ENCODE results near the gene RAI1. TPM values are rescaled to one million over a fixed set of nuclear protein-coding genes. Genes with fewer than 3 reads are reported as not detected.

RAI1 gene
- total and polyA plus RNA-seq, 2 of the 8 experiments (the other 6 are each of a cell fraction or from before 2014, with no cell fraction given) = 0.39 to 1.2 TPM

DNA sequence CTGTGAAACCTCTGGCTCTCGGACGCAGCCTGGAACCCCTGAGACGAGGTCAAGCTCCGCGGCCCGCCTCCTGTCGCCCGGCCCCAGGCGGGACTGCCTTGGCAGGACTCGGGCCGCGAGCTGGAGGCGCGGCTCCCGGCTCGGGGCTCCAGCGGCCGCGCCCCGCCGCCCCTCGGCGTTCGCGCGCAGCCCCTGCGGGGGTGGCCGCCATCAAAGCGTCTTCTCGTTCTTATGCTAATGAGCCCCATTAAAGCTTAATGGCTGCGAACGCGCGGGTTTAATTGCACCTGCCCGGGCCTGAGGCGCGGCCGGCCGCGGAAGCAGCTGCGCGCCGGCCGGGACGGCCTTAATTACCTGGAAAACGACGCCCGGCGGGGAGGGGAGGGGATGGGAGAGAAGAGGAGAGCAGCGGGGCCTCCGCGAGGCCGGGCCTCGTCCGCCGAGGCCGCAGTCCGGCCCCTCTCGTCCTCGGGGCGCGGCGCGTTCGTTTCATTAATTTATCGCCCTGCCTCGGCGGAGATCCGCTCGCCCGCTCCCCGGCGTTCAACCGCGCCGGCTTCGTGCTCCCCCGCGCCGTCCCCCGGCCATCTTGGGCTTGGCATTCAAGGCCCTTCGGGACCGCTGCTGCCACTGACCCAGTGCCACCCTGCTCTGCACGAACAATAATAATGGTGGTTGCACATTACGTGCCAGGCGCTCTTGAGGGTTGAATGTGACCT is 19.2 kb downstream of the RAI1 start (continued):
- TF ChIP-seq CTBP2 (IDR thresholded peaks at IDR 0.05; ENCODE audit: borderline replicate concordance, insufficient read depth, insufficient read length, low read length) = peak; percentile 94
- TF ChIP-seq HDAC6 (IDR thresholded peaks at IDR 0.05; ENCODE audit: low read depth, low read length) = no peak
- no peak for TF ChIP-seq FOSL1 (IDR thresholded peaks at IDR 0.05; ENCODE audit: insufficient read depth, low read depth, low read length)
- TF ChIP-seq YY1 (IDR thresholded peaks at IDR 0.05; ENCODE audit: low read depth, low read length) = peak; percentile 81; the same call in 1 of the 2 replicates
- peak; percentile 43 for TF ChIP-seq ASH2L (IDR thresholded peaks at IDR 0.05; ENCODE audit: low read length)
- peak in 1 of 2 experiments; percentile 65 for TF ChIP-seq BCL11A (IDR thresholded peaks at IDR 0.05; ENCODE audit: low read depth in 2 of 2, low read length in 2 of 2)
- TF ChIP-seq SP2 (IDR thresholded peaks at IDR 0.05; ENCODE audit: low read length) = no peak
- TF ChIP-seq RXRA (IDR thresholded peaks at IDR 0.05; ENCODE audit: insufficient read depth, low read depth, low read length) = no peak
- TF ChIP-seq, protein P1, sequence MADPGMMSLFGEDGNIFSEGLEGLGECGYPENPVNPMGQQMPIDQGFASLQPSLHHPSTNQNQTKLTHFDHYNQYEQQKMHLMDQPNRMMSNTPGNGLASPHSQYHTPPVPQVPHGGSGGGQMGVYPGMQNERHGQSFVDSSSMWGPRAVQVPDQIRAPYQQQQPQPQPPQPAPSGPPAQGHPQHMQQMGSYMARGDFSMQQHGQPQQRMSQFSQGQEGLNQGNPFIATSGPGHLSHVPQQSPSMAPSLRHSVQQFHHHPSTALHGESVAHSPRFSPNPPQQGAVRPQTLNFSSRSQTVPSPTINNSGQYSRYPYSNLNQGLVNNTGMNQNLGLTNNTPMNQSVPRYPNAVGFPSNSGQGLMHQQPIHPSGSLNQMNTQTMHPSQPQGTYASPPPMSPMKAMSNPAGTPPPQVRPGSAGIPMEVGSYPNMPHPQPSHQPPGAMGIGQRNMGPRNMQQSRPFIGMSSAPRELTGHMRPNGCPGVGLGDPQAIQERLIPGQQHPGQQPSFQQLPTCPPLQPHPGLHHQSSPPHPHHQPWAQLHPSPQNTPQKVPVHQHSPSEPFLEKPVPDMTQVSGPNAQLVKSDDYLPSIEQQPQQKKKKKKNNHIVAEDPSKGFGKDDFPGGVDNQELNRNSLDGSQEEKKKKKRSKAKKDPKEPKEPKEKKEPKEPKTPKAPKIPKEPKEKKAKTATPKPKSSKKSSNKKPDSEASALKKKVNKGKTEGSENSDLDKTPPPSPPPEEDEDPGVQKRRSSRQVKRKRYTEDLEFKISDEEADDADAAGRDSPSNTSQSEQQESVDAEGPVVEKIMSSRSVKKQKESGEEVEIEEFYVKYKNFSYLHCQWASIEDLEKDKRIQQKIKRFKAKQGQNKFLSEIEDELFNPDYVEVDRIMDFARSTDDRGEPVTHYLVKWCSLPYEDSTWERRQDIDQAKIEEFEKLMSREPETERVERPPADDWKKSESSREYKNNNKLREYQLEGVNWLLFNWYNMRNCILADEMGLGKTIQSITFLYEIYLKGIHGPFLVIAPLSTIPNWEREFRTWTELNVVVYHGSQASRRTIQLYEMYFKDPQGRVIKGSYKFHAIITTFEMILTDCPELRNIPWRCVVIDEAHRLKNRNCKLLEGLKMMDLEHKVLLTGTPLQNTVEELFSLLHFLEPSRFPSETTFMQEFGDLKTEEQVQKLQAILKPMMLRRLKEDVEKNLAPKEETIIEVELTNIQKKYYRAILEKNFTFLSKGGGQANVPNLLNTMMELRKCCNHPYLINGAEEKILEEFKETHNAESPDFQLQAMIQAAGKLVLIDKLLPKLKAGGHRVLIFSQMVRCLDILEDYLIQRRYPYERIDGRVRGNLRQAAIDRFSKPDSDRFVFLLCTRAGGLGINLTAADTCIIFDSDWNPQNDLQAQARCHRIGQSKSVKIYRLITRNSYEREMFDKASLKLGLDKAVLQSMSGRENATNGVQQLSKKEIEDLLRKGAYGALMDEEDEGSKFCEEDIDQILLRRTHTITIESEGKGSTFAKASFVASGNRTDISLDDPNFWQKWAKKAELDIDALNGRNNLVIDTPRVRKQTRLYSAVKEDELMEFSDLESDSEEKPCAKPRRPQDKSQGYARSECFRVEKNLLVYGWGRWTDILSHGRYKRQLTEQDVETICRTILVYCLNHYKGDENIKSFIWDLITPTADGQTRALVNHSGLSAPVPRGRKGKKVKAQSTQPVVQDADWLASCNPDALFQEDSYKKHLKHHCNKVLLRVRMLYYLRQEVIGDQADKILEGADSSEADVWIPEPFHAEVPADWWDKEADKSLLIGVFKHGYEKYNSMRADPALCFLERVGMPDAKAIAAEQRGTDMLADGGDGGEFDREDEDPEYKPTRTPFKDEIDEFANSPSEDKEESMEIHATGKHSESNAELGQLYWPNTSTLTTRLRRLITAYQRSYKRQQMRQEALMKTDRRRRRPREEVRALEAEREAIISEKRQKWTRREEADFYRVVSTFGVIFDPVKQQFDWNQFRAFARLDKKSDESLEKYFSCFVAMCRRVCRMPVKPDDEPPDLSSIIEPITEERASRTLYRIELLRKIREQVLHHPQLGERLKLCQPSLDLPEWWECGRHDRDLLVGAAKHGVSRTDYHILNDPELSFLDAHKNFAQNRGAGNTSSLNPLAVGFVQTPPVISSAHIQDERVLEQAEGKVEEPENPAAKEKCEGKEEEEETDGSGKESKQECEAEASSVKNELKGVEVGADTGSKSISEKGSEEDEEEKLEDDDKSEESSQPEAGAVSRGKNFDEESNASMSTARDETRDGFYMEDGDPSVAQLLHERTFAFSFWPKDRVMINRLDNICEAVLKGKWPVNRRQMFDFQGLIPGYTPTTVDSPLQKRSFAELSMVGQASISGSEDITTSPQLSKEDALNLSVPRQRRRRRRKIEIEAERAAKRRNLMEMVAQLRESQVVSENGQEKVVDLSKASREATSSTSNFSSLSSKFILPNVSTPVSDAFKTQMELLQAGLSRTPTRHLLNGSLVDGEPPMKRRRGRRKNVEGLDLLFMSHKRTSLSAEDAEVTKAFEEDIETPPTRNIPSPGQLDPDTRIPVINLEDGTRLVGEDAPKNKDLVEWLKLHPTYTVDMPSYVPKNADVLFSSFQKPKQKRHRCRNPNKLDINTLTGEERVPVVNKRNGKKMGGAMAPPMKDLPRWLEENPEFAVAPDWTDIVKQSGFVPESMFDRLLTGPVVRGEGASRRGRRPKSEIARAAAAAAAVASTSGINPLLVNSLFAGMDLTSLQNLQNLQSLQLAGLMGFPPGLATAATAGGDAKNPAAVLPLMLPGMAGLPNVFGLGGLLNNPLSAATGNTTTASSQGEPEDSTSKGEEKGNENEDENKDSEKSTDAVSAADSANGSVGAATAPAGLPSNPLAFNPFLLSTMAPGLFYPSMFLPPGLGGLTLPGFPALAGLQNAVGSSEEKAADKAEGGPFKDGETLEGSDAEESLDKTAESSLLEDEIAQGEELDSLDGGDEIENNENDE (IDR thresholded peaks at IDR 0.05; ENCODE audit: insufficient replicate concordance, low read length) = no peak
- TF ChIP-seq PHF8 (conservative IDR thresholded peaks at IDR 0.05; ENCODE audit: low read depth, low read length) = no peak
- TF ChIP-seq SP4 (IDR thresholded peaks at IDR 0.05; ENCODE audit: low read length) = peak; percentile 65; the same call in 1 of the 2 replicates

All from H1 (cell line).